WERI-Rb-1 (cell line): Measurements from ENCODE around the gene KRT86.

Experiments
- DNase-seq: peaks from one replicate; pipeline ENCODE4 v3.0.0-alpha.2; 2020
- H3K27ac ChIP-seq: fragments of 250-450 bp; sonication (Bioruptor Pico); 2 replicates; pipeline ENCODE4 v1.5.1; 2020; ENCODE audit warnings: mild to moderate bottlenecking, moderate library complexity
- H3K27me3 ChIP-seq: fragments of 250-450 bp; sonication (Bioruptor Pico); 2 replicates; pipeline ENCODE4 v1.5.1; 2021; ENCODE audit warnings: mild to moderate bottlenecking, low read depth, moderate library complexity; ENCODE audit not compliant: insufficient read depth, severe bottlenecking
- H3K36me3 ChIP-seq: fragments of 250-450 bp; sonication (Bioruptor Pico); 2 replicates; pipeline ENCODE4 v1.5.1; 2020; ENCODE audit warnings: mild to moderate bottlenecking, moderate library complexity
- H3K4me3 ChIP-seq: 2 replicates; pipeline ENCODE4 v1.5.1; 2011; ENCODE audit warnings: low read depth, mild to moderate bottlenecking, control low read depth, low read length
- H3K9me3 ChIP-seq: fragments of 250-450 bp; sonication (Bioruptor Pico); 2 replicates; pipeline ENCODE4 v1.5.1; 2021; ENCODE audit warnings: mild to moderate bottlenecking, moderate library complexity; ENCODE audit not compliant: severe bottlenecking
- CTCF ChIP-seq: IDR thresholded peaks from 2 replicates; pipeline ENCODE4 v1.5.1; 2011; ENCODE audit warnings: low read depth, mild to moderate bottlenecking, control low read depth, inconsistent platforms, low read length

The KRT86 gene

GRCh38 chr12:52327830-52328500 is 53.5 kb downstream of the KRT86 start:
- TF ChIP-seq CTCF, result no peak
- Histone ChIP-seq H3K9me3 (no peaks in the 10 kb centered on the region), H3K27ac (no peak overlapping the region), H3K27me3 (peaks cover 9% of the 10 kb centered on the region), H3K4me3 (no peak overlapping the region), H3K36me3 (no peaks in the 10 kb centered on the region)
- DNase-seq, result no peak

GRCh38 chr12:52331039-52331438 is 56.6 kb downstream of the KRT86 start:
- no peak overlapping the region for H3K4me3 ChIP-seq
- no peaks in the 10 kb centered on the region for H3K36me3 ChIP-seq
- H3K27me3 ChIP-seq, result peaks cover 5% of the 10 kb centered on the region
- TF ChIP-seq CTCF, result no peak
- no peaks in the 10 kb centered on the region for H3K9me3 ChIP-seq
- H3K27ac ChIP-seq, result no peak overlapping the region
- no peak for DNase-seq

GRCh38 chr12:52331833-52332232 is 57.4 kb downstream of the KRT86 start:
- no peak overlapping the region for H3K4me3 ChIP-seq
- TF ChIP-seq CTCF, result no peak
- H3K9me3 ChIP-seq, result no peaks in the 10 kb centered on the region
- H3K27me3 ChIP-seq, result peaks cover 5% of the 10 kb centered on the region
- no peaks in the 10 kb centered on the region for H3K36me3 ChIP-seq
- H3K27ac ChIP-seq, result no peak overlapping the region
- DNase-seq, result no peak

- Histone ChIP-seq H3K27me3 (peaks cover 1% of the 10 kb centered on the region), H3K36me3 (no peaks in the 10 kb centered on the region), H3K4me3 (no peak overlapping the region), H3K9me3 (no peaks in the 10 kb centered on the region), H3K27ac (no peak overlapping the region)
- no peak for DNase-seq
- no peak for TF ChIP-seq CTCF
These were observed 57.9 kb downstream of the KRT86 start for GRCh38 chr12:52332381-52332780.

- Histone ChIP-seq H3K27me3 (no peaks in the 10 kb centered on the region), H3K36me3 (no peaks in the 10 kb centered on the region), H3K4me3 (no peak overlapping the region), H3K27ac (no peak overlapping the region), H3K9me3 (no peaks in the 10 kb centered on the region)
- DNase-seq, result no peak
- TF ChIP-seq CTCF, result no peak
These were observed 58.9 kb downstream of the KRT86 start for GRCh38 chr12:52333321-52333720.

- H3K4me3 ChIP-seq, result no peak overlapping the region
- TF ChIP-seq CTCF, result no peak
- DNase-seq, result no peak
- no peaks in the 10 kb centered on the region for H3K27me3 ChIP-seq
- no peaks in the 10 kb centered on the region for H3K36me3 ChIP-seq
- no peaks in the 10 kb centered on the region for H3K9me3 ChIP-seq
- H3K27ac ChIP-seq, result no peak overlapping the region
These were observed 59.7 kb downstream of the KRT86 start for GRCh38 chr12:52334185-52334584.
